ENCODE data around the gene BLOC1S5.

BLOC1S5 gene

DNA sequence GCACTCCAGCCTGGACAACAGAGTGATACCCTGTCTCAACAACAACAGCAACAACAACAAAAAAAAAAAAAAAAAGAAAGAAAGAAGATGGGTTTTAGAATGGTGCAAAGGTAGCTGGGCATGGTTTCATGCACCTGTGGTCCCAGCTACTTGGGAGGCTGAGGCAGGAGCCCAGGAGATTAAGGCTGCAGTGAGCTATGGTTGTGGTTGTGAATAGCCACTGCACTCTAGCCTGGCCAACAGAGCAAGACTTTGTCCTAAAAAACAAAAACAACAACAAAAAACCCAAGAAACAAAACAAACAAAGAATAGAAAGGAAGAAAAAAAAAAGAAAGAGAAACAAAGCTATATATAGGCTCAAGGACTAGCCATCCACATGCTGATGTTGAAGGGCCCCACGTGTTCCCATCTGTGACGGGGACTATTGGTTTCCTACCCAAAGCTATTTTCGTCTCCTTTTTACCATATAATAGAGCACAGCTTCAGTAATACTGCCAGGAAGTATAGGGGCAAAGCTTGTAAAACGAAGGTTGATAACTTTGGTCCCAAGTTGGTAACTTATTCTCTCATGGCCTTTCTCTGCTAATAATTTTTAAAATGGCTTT, 46.0 kb upstream of the BLOC1S5 start:
- Histone ChIP-seq H3K79me2 (ENCODE audit: insufficient read depth, low read length) (no peaks in the 10 kb centered on the region), H2AFZ (ENCODE audit: low read length) (no peak overlapping the region), H4K20me1 (ENCODE audit: insufficient read depth, low read length, poor library complexity, severe bottlenecking) (no peaks in the 10 kb centered on the region), H3K4me1 (ENCODE audit: insufficient read depth, low read length, poor library complexity, severe bottlenecking) (no peaks in the 10 kb centered on the region), H3K9me2 (replicated peaks; ENCODE audit: low read depth, low read length) (no peaks in the 10 kb centered on the region), H3K4me2 (ENCODE audit: low read depth, low read length, poor library complexity, severe bottlenecking) (no peak overlapping the region), H3K36me3 (ENCODE audit: insufficient read depth, low read length) (no peaks in the 10 kb centered on the region), H3F3A (ENCODE audit: low read depth) (no peaks in the 10 kb centered on the region), H3K4me3 (ENCODE audit: low read length, poor library complexity, severe bottlenecking) (no peak overlapping the region), H3K9me3 (ENCODE audit: insufficient read depth, low read depth, low read length) (no peaks in the 10 kb centered on the region), H3K27me3 (ENCODE audit: insufficient read depth, low read length, poor library complexity, severe bottlenecking) (peaks cover 5% of the 10 kb centered on the region), H3K9ac (ENCODE audit: low read depth, low read length, poor library complexity, severe bottlenecking) (no peak overlapping the region)
- no peak for TF ChIP-seq EZH2phosphoT487 (IDR thresholded peaks at IDR 0.05; ENCODE audit: borderline replicate concordance)
- TF ChIP-seq, protein P1, sequence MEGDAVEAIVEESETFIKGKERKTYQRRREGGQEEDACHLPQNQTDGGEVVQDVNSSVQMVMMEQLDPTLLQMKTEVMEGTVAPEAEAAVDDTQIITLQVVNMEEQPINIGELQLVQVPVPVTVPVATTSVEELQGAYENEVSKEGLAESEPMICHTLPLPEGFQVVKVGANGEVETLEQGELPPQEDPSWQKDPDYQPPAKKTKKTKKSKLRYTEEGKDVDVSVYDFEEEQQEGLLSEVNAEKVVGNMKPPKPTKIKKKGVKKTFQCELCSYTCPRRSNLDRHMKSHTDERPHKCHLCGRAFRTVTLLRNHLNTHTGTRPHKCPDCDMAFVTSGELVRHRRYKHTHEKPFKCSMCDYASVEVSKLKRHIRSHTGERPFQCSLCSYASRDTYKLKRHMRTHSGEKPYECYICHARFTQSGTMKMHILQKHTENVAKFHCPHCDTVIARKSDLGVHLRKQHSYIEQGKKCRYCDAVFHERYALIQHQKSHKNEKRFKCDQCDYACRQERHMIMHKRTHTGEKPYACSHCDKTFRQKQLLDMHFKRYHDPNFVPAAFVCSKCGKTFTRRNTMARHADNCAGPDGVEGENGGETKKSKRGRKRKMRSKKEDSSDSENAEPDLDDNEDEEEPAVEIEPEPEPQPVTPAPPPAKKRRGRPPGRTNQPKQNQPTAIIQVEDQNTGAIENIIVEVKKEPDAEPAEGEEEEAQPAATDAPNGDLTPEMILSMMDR (conservative IDR thresholded peaks at IDR 0.05; ENCODE audit: low read length) = no peak

DNA sequence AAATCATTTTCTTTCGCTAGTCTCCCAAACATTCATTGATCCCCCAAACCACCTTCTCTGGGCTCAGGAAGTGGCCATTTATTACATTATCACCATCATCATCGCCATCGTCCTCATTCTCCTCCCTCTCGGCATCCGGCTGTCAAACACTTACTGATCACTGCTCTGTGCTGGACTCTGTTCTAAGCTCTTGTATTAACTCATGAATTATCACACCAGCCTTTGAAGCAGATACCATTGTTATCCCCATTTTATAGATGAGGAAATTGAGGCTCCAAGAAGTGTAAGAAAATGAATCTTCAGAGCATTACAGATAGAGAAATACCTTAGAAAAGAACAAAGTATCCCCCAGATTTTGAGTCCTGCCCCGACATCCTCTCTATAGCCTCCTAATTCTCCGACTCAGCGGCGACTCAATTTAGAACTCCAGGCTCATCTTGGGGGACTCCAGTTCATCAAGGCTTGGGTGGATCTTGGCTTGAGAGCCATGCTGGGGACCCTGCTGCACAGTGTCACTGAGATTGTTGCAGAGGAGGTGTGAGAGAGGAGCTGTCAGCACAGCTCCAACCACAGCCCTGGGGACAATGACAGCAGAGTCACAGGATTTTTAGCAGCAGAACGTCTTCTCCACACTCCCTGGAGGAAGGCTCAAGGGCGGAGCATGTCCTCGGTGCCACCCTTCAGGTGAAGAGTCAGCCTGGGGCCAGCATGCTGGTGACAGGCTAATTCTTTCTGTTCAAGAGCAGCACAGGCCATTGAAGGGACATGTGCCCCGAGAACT, 44.8 kb upstream of the BLOC1S5 start:
- Histone ChIP-seq H3K79me2 (ENCODE audit: insufficient read depth, low read length) (no peaks in the 10 kb centered on the region), H3K4me1 (ENCODE audit: insufficient read depth, low read length, poor library complexity, severe bottlenecking) (no peaks in the 10 kb centered on the region), H2AFZ (ENCODE audit: low read length) (no peak overlapping the region), H3K4me2 (ENCODE audit: low read depth, low read length, poor library complexity, severe bottlenecking) (no peak overlapping the region), H3K9ac (ENCODE audit: low read depth, low read length, poor library complexity, severe bottlenecking) (no peak overlapping the region), H3K9me3 (ENCODE audit: insufficient read depth, low read depth, low read length) (no peaks in the 10 kb centered on the region), H3K27me3 (ENCODE audit: insufficient read depth, low read length, poor library complexity, severe bottlenecking) (peaks cover 14% of the 10 kb centered on the region), H3K9me2 (replicated peaks; ENCODE audit: low read depth, low read length) (no peaks in the 10 kb centered on the region), H3K36me3 (ENCODE audit: insufficient read depth, low read length) (no peaks in the 10 kb centered on the region), H3K4me3 (ENCODE audit: low read length, poor library complexity, severe bottlenecking) (no peak overlapping the region), H3F3A (ENCODE audit: low read depth) (no peaks in the 10 kb centered on the region), H4K20me1 (ENCODE audit: insufficient read depth, low read length, poor library complexity, severe bottlenecking) (no peaks in the 10 kb centered on the region)
- TF ChIP-seq, protein P1 (conservative IDR thresholded peaks at IDR 0.05; ENCODE audit: low read length) = no peak
- no peak for TF ChIP-seq EZH2phosphoT487 (IDR thresholded peaks at IDR 0.05; ENCODE audit: borderline replicate concordance)

- Histone ChIP-seq H3K9ac (ENCODE audit: low read depth, low read length, poor library complexity, severe bottlenecking) (no peak overlapping the region), H3K9me3 (ENCODE audit: insufficient read depth, low read depth, low read length) (no peaks in the 10 kb centered on the region), H3K36me3 (ENCODE audit: insufficient read depth, low read length) (no peaks in the 10 kb centered on the region), H4K20me1 (ENCODE audit: insufficient read depth, low read length, poor library complexity, severe bottlenecking) (no peaks in the 10 kb centered on the region), H3K79me2 (ENCODE audit: insufficient read depth, low read length) (no peaks in the 10 kb centered on the region), H3F3A (ENCODE audit: low read depth) (no peaks in the 10 kb centered on the region), H3K4me3 (ENCODE audit: low read length, poor library complexity, severe bottlenecking) (no peak overlapping the region), H3K4me1 (ENCODE audit: insufficient read depth, low read length, poor library complexity, severe bottlenecking) (no peaks in the 10 kb centered on the region), H3K4me2 (ENCODE audit: low read depth, low read length, poor library complexity, severe bottlenecking) (no peak overlapping the region), H3K9me2 (replicated peaks; ENCODE audit: low read depth, low read length) (no peaks in the 10 kb centered on the region; the same call in 1 of the 2 replicates), H2AFZ (ENCODE audit: low read length) (no peak overlapping the region), H3K27me3 (ENCODE audit: insufficient read depth, low read length, poor library complexity, severe bottlenecking) (peaks cover 12% of the 10 kb centered on the region)
- no peak for TF ChIP-seq EZH2phosphoT487 (IDR thresholded peaks at IDR 0.05; ENCODE audit: borderline replicate concordance)
- TF ChIP-seq, protein P1 (conservative IDR thresholded peaks at IDR 0.05; ENCODE audit: low read length) = no peak
These were observed 44.0 kb upstream of the BLOC1S5 start for GRCh38 chr6:8108031-8108660.
